Measurements from ENCODE around the gene PFDN1. TPM values are rescaled to one million over a fixed set of nuclear protein-coding genes. Genes with fewer than 3 reads are reported as not detected.

Gene PFDN1
- total and polyA plus RNA-seq, 12 donors, result 49.1 to 194 (median 86.8) TPM

- 86 to 100% (median 94%) methylated on average over 1 of the region's 1 CpG for WGBS, 4 donors
- Histone ChIP-seq H3K27ac (peak overlapping the region in 1 of 5 donors; percentile 27), H3K9me3 (replicated peaks in 1 of 3) (no peaks in the 10 kb centered on the region), H3K27me3 (no peaks in the 10 kb centered on the region), H3K36me3 (replicated peaks in 1 of 2) (no peaks in the 10 kb centered on the region), H3K4me3 (no peak overlapping the region), H3K4me1 (replicated peaks in 1 of 2) (peaks cover 22 to 32% of the 10 kb centered on the region in 2 donors)
- TF ChIP-seq CTCF (IDR thresholded peaks at IDR 0.05) (no peak), POLR2A (IDR thresholded peaks at IDR 0.05) (no peak)
- no peak for DNase-seq
- intact Hi-C loops (cut with DNase I), result no loop called here
Measured at GRCh38 chr5:140319833-140320232, 16.9 kb upstream of the PFDN1 start.

GRCh38 chr5:140318792-140319191 lies 15.9 kb upstream of the PFDN1 start:
- peaks cover 17 to 21% of the 10 kb centered on the region in 2 donors for H3K4me1 ChIP-seq (replicated peaks in 1 of 2)
- H3K9me3 ChIP-seq (replicated peaks in 1 of 3), result no peaks in the 10 kb centered on the region
- H3K27me3 ChIP-seq, result no peaks in the 10 kb centered on the region
- no peak for DNase-seq
- TF ChIP-seq POLR2A (IDR thresholded peaks at IDR 0.05) (no peak), CTCF (IDR thresholded peaks at IDR 0.05) (no peak)
- 86 to 97% (median 93%) methylated on average over 4 of the region's 4 CpGs for WGBS, 4 donors
- H3K36me3 ChIP-seq (replicated peaks in 1 of 2), result no peaks in the 10 kb centered on the region
- H3K27ac ChIP-seq, result no peak overlapping the region
- no peak overlapping the region for H3K4me3 ChIP-seq
- intact Hi-C loops (cut with DNase I), result no loop called here

GRCh38 chr5:140317859-140318258 lies 15.0 kb upstream of the PFDN1 start:
- peak in 4 of 7 donors; percentile 38 to 66 (median 44) for DNase-seq
- Histone ChIP-seq H3K9me3 (replicated peaks in 1 of 3) (no peaks in the 10 kb centered on the region), H3K4me3 (no peak overlapping the region), H3K27me3 (no peaks in the 10 kb centered on the region), H3K27ac (peak overlapping the region in 1 of 5 donors; percentile 31), H3K4me1 (replicated peaks in 1 of 2) (peaks cover 7 to 12% of the 10 kb centered on the region in 2 donors), H3K36me3 (replicated peaks in 1 of 2) (no peaks in the 10 kb centered on the region)
- intact Hi-C loops (cut with DNase I), result no loop called here
- TF ChIP-seq CTCF (IDR thresholded peaks at IDR 0.05) (no peak), POLR2A (IDR thresholded peaks at IDR 0.05) (no peak)
- WGBS, 4 donors, result 58 to 76% (median 60%) methylated on average over 5 of the region's 5 CpGs

- DNase-seq, result no peak
- no peak overlapping the region for H3K4me3 ChIP-seq
- no peaks in the 10 kb centered on the region for H3K27me3 ChIP-seq
- H3K36me3 ChIP-seq (replicated peaks in 1 of 2), result no peaks in the 10 kb centered on the region
- 81 to 87% (median 83%) methylated on average over 7 of the region's 7 CpGs for WGBS, 4 donors
- H3K9me3 ChIP-seq (replicated peaks in 1 of 3), result no peaks in the 10 kb centered on the region
- peaks cover 5 to 16% of the 10 kb centered on the region in 2 donors for H3K4me1 ChIP-seq (replicated peaks in 1 of 2)
- H3K27ac ChIP-seq, result peak overlapping the region in 2 of 5 donors; percentile 58 to 59
- intact Hi-C loops (cut with DNase I), result no loop called here
- TF ChIP-seq CTCF (IDR thresholded peaks at IDR 0.05) (no peak), POLR2A (IDR thresholded peaks at IDR 0.05) (no peak)
Measured at GRCh38 chr5:140312791-140313189, 9.9 kb upstream of the PFDN1 start.

All from adrenal gland (tissue), 12 donors.